Stimulated activated CD4-positive, alpha-beta T cell treated with anti-CD3 and anti-CD28 coated beads, Interleukin-2, amount 100 ng/mL, for 24 hours (primary cell): ENCODE measurements around the gene HNRNPA0.
"Not testable (repeated sequence)": the region's sequence is repeated elsewhere in the genome, so short reads cannot be mapped to it uniquely, and the experiment has no call there.

Experiments
- DNase-seq, 2 donors: peaks; one replicate each; pipeline ENCODE4 v3.0.0-alpha.2; 2020

HNRNPA0 gene

DNA sequence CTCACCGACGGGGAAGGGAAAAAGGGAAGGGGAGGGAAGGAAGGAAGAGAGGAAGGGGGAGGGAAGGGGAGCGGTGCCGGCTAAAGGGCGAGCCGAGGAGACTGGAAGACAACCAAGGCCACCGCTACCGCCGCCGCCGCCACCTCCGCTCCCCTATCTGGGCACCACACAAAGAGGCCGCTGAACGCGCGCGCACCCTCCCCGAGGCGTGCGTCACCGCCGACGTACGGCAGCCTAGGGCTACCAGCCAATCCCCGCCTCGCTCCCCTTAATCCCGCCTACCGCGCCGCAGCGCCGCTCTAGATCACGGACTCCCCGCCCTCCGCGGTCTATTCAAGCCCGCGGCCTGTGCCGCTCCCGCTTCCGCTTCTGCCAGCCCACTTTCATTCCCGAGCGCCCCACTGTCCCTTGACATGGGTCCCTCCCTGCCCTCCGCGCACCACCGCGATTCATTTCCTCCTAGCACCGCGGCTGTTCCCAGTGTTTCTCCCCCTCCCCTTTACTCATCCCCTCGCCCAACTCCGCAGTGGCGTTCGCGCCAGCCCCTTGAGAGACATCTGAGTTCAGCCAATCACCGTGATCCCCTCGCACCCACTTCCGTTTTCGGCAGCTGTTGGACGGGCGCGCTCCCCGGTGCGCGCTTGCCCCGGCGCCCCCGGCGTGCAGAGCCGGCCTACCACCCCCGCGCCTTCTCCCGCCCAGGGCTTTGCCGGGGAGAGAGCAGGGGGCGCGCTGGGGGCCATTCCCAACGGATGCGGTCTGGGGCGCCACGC lies at the start of gene HNRNPA0:
Gene HNRNPA0 (minus strand): TSS at position 176 of the 773 bp plus-strand sequence. CDS start 297 bp downstream, outside the sequence.
- peak; percentile 96 to 97 for DNase-seq

DNA sequence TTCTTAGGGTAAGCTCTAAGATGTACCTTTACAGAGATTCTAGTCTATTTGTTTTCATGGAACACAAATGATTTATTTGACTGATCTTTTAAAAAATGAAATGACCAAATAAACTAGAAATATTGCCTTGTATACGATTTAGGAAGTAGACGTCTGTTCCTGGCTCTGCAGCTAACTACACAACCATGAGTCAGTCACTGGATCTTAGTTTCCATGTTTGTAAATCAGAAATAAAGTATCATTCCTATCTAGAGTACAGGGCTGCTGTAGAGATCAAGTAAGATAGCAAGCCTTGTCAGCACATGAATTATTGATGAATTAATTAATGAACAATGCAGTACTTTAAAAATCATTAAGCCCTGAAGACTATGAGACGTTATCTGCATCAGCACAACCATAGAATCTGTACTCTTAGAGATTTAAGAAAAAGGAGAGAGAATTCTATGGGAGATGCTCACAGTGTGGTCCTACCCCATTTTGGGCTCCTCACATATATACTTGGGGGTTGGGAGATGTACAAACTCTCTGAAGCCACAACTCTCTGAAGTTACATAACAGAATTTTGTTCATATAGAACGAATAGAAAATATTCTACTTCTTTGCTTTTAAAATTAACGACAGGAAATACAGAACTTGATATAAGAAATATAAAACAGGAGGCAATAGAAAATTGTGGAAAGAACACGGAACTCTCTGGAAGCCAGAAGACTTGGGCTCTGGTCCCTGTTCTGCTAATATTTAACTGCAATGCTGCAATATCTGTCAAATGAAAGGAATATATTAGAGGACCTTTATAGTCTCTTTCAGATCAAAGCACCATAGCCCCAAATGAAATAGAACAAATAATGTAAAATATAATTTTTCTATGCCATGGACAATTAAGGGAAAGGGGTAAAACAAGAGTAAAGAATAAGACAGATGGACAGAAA lies 48.4 kb upstream of the HNRNPA0 start:
- no peak for DNase-seq

DNA sequence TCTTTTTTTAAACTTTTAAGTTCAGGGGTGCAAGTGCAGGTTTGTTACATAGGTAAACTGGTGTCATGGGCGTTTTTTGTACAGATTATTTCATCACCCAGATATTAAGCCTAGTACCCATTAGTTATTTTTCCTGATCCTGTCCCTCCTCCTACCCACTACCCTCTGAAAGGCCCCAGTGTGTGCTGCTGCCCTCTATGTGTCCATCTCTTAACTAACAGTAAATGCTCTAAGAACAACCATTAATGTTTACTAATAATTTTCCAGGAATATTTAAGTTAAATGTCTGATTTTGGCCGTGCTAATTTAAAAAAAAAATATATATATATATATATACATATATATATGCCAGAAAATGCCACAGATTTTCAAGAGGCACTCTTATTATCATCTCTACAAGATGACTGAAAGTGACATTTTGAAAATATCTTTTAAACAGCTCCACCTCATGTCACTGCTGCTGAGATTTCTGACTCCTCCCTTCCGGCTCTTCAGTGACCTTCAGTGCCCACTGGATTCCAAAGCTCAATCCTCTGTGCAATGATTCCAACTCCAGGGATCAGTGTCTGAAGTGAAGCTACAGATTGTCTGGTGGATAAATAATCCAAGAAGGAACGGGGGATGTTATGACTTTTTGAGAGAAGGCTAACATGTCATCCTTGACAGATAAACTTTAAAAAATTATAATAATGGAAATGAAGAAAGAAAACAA lies 46.7 kb upstream of the HNRNPA0 start:
- DNase-seq, result no peak

DNA sequence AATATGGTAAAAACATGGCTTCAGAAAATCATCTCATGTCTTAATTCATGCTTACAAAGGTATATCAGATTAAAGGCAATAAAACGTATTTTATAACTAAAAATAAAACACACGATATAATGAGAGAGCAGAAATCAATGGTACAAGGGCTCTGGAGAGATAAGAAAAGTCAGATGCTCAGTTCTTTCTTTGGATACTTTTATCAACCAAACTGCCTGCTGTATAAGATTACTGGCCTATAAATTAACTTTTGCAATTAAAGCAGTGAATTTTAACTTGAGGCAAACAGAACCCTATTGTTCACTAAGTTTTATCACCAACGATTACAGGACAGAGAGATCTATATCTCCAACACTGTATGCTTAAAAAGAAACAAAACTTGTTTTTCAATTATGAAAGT lies 42.1 kb upstream of the HNRNPA0 start:
- no peak for DNase-seq

DNA sequence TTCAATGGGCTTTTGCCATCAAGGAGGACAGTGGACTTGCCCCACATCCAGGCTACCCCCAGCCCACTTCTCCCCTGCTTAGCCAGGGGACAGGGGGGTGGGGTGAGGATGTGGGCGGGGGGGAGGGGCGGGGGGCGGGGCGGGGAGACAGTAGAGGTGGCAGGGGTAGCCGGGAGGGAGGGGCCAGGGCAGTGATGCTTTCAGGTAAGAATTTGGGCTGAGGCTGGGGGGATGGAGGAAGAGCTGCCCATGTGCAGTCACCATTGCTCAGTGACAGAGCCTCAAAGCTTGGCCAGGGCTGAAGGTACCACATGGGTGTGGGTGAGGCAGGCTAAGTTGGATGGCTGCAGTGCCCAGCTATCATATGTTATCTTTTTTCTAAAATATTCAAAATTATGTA lies 40.7 kb upstream of the HNRNPA0 start:
- no peak for DNase-seq

DNA sequence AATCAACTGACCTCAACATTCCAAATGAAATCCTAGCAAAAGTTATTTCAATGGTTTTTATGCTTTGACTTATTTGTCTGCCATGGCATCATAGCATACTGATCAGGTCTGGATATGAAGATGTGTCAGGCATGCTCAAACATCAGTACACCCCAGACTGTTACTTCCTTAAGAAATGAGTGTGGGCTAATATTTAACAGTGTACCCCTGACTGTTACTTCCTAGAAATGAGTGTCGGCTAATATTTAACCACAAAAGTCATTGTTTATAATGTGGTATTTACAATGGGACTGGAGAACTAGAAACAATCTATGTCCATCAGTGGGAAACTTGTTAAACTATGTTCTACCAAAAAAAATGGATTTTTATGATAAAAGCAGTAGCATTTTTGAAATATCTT lies 38.1 kb upstream of the HNRNPA0 start:
- DNase-seq, result no peak

DNA sequence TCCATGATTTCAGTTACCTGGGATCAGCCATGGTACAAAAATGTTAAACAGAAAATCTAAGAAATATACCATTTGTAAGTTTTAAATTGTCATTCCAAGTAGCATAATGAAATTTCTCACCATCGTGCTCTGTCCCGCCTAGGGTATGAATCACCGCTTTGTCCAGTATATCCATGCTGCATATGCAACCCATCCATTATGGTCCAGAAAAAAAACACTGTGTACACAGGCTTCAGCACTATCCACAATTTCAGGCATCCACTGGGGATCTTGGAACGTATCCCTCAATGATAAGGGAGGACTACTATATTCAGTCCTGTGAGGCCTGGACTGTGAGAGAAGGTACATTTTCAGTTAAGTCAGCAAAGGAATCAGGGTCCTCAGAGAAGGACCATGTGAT lies 37.6 kb upstream of the HNRNPA0 start:
- no peak for DNase-seq

DNA sequence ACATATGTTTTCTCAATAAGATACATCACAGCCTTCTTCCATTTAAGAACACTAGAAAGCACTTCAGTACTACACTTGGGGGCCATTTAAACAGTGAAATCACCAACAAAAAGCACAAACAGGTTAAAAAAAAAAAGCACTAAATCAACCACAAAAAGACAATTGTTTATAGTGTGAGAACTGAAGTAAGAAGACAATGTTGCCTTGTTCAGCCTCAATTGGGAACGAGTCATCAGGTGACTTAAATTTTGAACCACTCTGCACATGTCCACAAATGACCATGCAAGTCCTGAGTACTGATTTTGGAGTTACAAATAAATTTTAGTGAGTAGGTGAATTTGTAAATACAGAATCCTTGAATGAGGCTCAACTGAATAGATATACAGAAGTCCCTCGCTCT lies 37.2 kb upstream of the HNRNPA0 start:
- no peak for DNase-seq

DNA sequence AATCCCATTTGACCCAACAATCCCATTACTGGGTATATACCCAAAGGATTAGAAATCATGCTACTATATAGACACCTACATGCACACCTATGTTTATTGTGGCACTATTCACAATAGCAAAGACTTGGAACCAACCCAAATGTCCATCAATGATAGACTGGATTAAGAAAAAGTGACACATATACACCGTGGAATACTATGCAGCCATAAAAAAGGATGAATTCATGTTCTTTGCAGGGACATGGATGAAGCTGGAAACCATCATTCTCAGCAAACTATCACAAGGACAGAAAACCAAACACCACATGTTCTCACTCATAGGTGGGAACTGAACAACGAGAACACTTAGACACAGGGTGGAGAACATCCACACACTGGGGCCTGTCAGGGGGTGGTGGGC lies 34.4 kb upstream of the HNRNPA0 start:
- not testable (repeated sequence) for DNase-seq

DNA sequence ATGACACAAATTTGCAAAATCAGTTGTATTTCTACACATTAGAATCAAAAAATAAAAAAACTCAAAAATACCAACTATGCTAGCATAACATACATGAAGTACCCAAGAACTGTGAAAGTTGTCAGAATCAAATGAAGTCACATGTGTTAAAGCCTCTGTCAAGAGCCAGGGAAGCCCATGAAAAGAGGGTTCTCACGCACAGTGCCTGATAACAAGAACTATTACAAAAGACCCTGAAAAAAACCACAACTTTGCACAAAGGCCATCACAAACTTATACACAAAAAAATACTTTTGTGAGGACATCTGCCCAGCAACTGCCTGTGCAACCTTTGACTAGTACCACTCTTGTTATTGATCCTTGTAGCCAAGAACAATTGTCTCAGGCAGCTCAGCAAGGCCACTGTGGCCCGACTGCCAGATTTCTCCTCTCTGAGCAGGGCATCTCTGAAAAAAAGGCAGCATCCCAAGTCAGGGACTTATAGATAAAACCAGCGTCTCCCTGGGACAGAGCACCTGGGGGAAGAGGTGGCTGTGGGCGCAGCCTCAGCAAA lies 28.9 kb upstream of the HNRNPA0 start:
- no peak for DNase-seq

DNA sequence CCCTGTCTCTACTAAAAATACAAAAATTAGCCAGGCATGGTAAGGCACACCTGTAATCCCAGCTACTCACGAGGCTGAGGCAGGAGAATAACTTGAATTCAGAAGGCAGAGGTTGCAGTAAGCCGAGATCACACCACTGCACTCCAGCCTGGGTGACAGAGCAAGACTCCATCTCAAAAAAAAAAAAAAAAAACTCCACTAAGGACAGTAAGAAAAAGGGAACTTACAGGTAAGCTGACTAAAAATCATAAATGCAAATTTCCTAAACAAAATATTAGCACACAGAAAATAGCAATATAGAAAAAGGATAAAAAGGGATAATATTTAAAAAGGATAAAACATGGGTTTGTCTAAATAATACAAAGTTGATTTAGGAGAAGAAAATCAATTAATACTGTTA lies 27.9 kb upstream of the HNRNPA0 start:
- no peak for DNase-seq

DNA sequence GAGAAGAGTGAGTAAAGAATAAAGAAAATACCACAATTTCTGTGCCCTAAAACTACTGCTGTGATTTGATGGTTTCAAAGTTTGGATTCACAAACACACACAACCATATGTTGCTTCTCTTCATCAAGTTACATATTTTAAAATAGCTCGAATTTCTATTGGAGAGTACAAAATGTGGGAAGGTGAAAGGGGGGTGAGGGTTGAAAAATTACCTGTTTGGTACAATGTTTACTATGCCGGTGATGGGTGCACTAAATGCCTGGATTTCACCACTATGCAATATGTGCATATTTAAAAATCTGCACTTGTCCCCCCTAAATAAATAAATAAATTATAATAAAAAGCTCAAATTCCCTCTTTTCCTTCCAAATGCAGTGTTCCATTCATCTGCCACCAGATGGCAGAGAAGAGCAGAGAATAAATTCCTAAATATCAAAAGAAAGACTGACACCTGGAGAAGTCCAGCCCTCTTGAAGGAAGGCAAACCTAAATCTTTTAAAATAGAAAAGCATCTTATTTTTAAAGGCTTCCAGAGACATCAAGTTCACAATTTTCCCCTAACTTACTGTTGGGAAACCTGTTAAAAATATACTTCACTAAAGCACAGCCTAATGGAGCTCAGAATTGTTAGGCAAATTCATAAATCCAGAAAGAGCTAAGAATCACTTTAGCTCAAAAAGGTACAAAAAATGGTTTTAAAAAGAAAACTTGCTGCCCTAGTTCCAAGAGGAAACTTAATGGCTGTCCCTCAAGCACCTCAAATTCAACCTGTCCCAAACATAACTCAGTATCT lies 24.8 kb upstream of the HNRNPA0 start:
- no peak for DNase-seq

DNA sequence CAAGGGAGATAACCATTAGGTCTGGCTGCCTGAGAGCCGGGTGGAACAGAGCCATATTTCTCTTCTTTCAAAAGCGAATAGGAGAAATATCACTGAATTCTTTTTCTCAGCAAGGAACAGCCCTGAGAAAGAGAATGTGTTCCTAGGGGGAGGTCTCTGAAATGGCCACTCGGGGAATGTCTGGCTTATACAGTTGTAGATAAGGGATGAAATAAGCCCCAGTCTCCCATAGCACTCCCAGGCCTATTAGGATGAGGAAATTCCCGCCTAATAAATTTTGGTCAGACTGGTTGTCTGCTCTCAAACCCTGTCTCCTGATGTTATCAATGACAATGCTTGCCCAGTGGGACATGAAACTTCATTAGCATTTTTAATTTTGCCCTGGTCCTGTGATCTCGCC lies 13.8 kb upstream of the HNRNPA0 start:
- not testable (repeated sequence) for DNase-seq

DNA sequence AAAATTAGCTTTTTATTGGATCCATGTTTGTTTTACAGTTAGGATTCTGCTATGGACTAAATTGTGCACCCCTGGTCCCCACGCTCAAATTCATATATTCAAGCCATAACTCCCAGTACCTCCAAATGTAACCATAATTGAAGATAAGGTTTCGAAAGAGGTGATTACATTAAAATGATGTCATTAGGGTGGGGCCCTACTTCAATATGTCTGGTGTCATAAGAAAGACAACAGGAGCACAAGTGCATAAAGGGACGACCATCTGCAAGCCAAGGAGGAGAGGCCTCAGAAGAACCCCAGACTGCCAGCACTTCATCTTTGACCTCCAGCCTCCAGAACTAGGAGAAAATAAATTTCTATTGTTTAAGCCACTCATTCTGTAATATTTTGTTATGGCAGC lies 7.4 kb upstream of the HNRNPA0 start:
- no peak for DNase-seq

DNA sequence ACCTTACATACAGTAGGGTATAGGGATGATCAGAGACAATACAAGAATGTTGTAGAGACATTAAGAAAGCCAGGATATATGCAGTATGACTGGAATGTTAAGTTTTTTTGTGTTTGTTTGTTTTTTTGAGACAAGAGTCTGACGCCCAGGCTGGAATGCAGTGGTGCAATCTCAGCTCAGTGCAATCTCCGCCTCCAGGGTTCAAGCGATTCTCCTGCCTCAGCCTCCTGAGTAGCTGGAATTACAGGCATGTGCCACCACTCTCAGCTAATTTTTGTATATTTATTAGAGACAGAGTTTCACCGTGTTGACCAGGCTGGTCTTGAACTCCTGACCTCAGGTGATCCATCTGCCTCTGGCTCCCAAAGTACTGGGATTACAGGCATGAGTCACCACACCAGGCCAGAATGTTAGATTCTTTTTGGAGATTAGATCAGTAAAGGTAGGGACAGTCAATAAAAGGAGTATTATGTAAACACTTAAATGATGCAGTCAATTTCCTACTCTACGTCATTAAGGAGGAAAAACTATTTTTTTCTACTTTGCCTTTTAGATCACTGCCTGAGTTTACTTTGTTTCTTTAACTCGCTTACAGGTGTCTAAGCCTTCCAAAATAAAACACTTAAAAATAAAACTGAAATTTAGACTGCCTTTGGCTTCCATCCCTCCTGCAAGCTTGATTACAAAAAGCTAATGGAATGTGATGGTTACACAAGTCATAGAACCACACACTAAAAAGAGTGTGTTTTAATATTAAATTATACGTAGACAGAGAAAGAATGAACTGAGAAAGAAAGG lies 6.8 kb upstream of the HNRNPA0 start:
- DNase-seq, result no peak

DNA sequence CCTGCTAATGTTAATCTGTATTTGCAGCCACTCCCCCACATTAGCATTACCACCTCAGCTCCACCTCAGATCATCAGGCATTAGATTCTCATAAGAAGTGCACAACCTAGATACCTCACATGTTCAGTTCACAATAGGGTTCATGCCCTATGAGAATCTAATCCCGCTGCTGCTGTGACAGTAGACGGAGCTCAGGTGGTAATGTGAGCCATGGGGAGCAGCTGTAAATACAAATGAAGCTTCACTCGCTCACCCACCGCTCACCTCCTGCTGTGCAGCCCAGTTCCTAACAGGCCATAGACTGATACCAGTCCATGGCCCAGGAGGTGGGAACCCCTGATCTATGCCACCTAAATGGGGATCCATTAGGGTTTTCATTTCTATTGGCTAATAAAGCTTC lies 6.1 kb upstream of the HNRNPA0 start:
- no peak for DNase-seq

DNA sequence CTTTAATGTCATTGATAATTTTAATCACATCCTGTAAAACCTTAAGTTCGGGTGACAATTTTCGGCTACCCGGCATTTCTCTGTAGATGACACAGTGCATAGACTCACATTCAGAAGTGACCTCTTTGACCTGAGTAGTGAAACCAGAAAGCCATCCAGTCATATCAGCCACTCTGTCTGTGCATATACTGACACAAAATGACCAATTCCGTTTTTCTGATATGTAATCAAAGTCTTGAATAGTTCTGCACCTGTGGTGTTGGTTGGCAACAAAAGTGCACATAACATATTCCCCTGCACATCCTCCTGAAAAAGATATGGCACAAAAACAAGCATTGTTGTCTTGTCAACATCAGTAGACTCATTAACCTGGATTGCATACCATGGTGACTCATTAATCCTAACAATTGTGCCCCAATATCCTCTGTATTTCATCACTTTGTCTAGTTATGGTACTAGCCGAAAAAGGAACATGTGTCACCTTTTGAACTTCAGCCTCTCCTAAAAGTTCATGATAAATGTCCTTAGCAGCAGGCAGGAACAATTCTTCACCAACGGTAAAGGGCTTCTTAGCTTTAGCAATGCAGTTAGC lies 4.6 kb upstream of the HNRNPA0 start:
- DNase-seq, result no peak

DNA sequence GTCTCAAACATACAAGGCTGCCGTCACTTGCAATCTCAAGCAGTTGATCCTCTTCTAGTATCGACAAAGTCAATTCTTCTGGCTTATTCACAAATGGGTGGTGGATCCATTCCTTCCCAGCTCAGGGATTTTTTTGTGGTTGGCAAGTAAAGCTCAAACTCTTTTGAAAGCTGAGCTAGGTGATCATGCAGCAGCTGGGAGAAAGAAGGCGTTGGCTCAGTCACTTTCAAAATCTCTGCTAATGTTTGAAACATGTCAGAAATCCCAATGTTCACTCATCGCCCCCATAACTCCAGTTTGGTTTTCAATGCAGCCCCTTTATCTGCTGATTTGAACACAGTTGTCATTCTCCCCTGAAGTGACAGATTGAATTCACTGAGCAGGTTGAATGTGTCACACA lies 4.0 kb upstream of the HNRNPA0 start:
- no peak for DNase-seq

DNA sequence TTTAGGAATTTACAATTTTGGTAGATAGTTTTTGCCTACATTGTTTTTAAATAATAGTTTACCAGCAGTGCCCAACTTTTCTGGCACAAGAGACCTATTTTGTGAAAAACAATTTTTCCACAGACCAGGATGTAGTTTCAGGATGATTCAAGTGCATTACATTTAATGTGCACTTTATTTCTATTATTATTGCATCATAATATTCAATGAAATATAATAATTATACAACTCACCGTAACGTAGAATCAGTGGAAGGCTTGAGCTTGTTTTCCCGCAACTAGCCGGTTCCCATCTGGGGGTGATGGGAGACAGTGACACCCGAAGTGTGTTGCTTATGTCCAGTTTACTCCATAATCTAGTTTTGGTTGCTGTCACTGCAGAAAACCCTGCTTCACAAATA lies 3.5 kb upstream of the HNRNPA0 start:
- no peak for DNase-seq

DNA sequence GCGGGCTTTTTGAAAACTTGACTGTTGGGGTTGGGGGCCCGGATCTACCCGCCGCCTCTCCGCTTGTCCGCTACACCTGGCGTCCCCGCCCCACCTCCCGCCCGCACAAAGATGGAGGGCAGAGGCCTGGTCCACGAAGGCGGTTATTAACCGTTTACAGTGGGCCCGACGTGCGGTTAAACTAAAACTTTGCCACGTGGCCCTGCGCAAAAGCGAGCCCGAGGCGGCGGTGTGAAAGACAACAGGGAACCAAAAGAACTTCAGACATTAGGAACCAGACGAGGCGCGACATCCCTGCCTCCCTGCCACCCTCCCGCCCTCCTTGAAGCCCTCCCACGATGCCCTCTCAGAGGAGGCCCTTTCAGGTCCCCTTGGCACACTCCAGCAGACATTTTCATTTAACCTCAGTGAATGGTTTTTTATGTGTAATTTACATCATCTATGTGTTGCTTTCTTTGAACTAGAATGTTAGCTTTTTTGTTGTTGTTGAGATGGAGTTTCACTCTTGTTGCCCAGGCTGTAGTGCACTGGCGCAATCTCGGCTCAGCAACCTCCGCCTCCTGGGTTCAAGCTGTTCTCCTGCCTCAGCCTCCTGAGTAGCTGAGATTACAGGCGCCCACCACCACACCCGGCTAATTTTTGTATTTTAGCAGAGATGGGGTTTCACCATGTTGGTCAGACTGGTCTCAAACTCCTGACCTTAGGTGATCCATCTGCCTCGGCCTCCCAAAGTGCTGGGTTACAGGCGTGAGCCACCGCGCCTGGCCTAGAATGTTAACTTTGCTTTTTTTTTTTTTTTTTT lies 999 bp upstream of the HNRNPA0 start:
- no peak for DNase-seq
